Effector memory CD4-positive, alpha-beta T cell (primary cell): Measurements from ENCODE around the gene EP400.

Experiments used
- DNase-seq, 3 donors: peaks; one replicate each; pipeline ENCODE4 v3.0.0-alpha.2; 2020
- H3K27ac ChIP-seq: 2 replicates; pipeline ENCODE4 v1.7.0; 2013; ENCODE audit warnings: mild to moderate bottlenecking, low read length, moderate library complexity; ENCODE audit not compliant: insufficient read depth, poor library complexity, severe bottlenecking
- H3K27me3 ChIP-seq: replicated peaks from 2 replicates; pipeline ENCODE4 v1.7.0; 2013; ENCODE audit warnings: mild to moderate bottlenecking, low read length; ENCODE audit not compliant: insufficient read depth, control insufficient read depth, poor library complexity, severe bottlenecking
- H3K36me3 ChIP-seq: 2 replicates; pipeline ENCODE4 v1.7.0; 2013; ENCODE audit warnings: mild to moderate bottlenecking, low read length, moderate library complexity; ENCODE audit not compliant: control insufficient read depth, insufficient read depth
- H3K4me1 ChIP-seq: 2 replicates; pipeline ENCODE4 v1.7.0; 2013; ENCODE audit warnings: low read length, mild to moderate bottlenecking; ENCODE audit not compliant: control insufficient read depth, insufficient read depth, poor library complexity, severe bottlenecking
- H3K4me3 ChIP-seq: 2 replicates; pipeline ENCODE4 v1.7.0; 2013; ENCODE audit warnings: low read length, low read depth, mild to moderate bottlenecking; ENCODE audit not compliant: insufficient read depth, poor library complexity, severe bottlenecking
- H3K9me3 ChIP-seq: 2 replicates; pipeline ENCODE4 v1.7.0; 2013; ENCODE audit warnings: mild to moderate bottlenecking, low read length, moderate library complexity; ENCODE audit not compliant: control insufficient read depth

The EP400 gene

GRCh38 chr12:132018193-132018916, 68.6 kb downstream of the EP400 start:
- Histone ChIP-seq H3K9me3 (no peaks in the 10 kb centered on the region), H3K4me3 (no peak overlapping the region), H3K36me3 (peaks cover 91% of the 10 kb centered on the region), H3K27me3 (no peaks in the 10 kb centered on the region), H3K27ac (no peak overlapping the region), H3K4me1 (no peaks in the 10 kb centered on the region)
- DNase-seq = no peak

- H3K36me3 ChIP-seq = peaks cover 90% of the 10 kb centered on the region
- H3K4me3 ChIP-seq = no peak overlapping the region
- no peaks in the 10 kb centered on the region for H3K4me1 ChIP-seq
- H3K27me3 ChIP-seq = no peaks in the 10 kb centered on the region
- no peak overlapping the region for H3K27ac ChIP-seq
- no peaks in the 10 kb centered on the region for H3K9me3 ChIP-seq
- no peak for DNase-seq
These were observed 70.1 kb downstream of the EP400 start for GRCh38 chr12:132019891-132020290.

GRCh38 chr12:132020292-132020691, 70.5 kb downstream of the EP400 start:
- no peak for DNase-seq
- Histone ChIP-seq H3K27ac (no peak overlapping the region), H3K27me3 (no peaks in the 10 kb centered on the region), H3K9me3 (no peaks in the 10 kb centered on the region), H3K36me3 (peaks cover 90% of the 10 kb centered on the region), H3K4me3 (no peak overlapping the region), H3K4me1 (no peaks in the 10 kb centered on the region)

- H3K36me3 ChIP-seq = peaks cover 91% of the 10 kb centered on the region
- H3K27me3 ChIP-seq = no peaks in the 10 kb centered on the region
- H3K9me3 ChIP-seq = no peaks in the 10 kb centered on the region
- H3K27ac ChIP-seq = no peak overlapping the region
- no peak for DNase-seq
- H3K4me1 ChIP-seq = no peaks in the 10 kb centered on the region
- H3K4me3 ChIP-seq = no peak overlapping the region
These were observed 71.5 kb downstream of the EP400 start for GRCh38 chr12:132021031-132021871.

GRCh38 chr12:132021965-132022364, 72.2 kb downstream of the EP400 start:
- Histone ChIP-seq H3K9me3 (no peaks in the 10 kb centered on the region), H3K4me1 (no peaks in the 10 kb centered on the region), H3K4me3 (no peak overlapping the region), H3K27ac (no peak overlapping the region), H3K27me3 (no peaks in the 10 kb centered on the region), H3K36me3 (peaks cover 93% of the 10 kb centered on the region)
- DNase-seq = no peak

GRCh38 chr12:132023658-132024057, 73.9 kb downstream of the EP400 start:
- Histone ChIP-seq H3K27me3 (no peaks in the 10 kb centered on the region), H3K36me3 (peaks cover 93% of the 10 kb centered on the region), H3K4me1 (no peaks in the 10 kb centered on the region), H3K9me3 (no peaks in the 10 kb centered on the region), H3K4me3 (no peak overlapping the region), H3K27ac (no peak overlapping the region)
- DNase-seq = no peak

- Histone ChIP-seq H3K27me3 (no peaks in the 10 kb centered on the region), H3K4me3 (no peak overlapping the region), H3K4me1 (no peaks in the 10 kb centered on the region), H3K27ac (no peak overlapping the region), H3K36me3 (peaks cover 93% of the 10 kb centered on the region), H3K9me3 (no peaks in the 10 kb centered on the region)
- DNase-seq = no peak
These were observed 75.0 kb downstream of the EP400 start for GRCh38 chr12:132024758-132025157.

GRCh38 chr12:132025526-132025925, 75.8 kb downstream of the EP400 start:
- H3K9me3 ChIP-seq = no peaks in the 10 kb centered on the region
- H3K27ac ChIP-seq = no peak overlapping the region
- no peaks in the 10 kb centered on the region for H3K27me3 ChIP-seq
- no peak overlapping the region for H3K4me3 ChIP-seq
- H3K36me3 ChIP-seq = peaks cover 93% of the 10 kb centered on the region
- no peak for DNase-seq
- H3K4me1 ChIP-seq = no peaks in the 10 kb centered on the region

GRCh38 chr12:132026061-132026795, 76.5 kb downstream of the EP400 start:
- no peak for DNase-seq
- peaks cover 93% of the 10 kb centered on the region for H3K36me3 ChIP-seq
- no peaks in the 10 kb centered on the region for H3K4me1 ChIP-seq
- H3K9me3 ChIP-seq = no peaks in the 10 kb centered on the region
- H3K27me3 ChIP-seq = no peaks in the 10 kb centered on the region
- no peak overlapping the region for H3K4me3 ChIP-seq
- no peak overlapping the region for H3K27ac ChIP-seq
